ENCODE measurements around the gene WDR62.

GRCh38 chr19:36084231-36085009 lies 29.7 kb downstream of the WDR62 start:
- TF ChIP-seq, protein P1, sequence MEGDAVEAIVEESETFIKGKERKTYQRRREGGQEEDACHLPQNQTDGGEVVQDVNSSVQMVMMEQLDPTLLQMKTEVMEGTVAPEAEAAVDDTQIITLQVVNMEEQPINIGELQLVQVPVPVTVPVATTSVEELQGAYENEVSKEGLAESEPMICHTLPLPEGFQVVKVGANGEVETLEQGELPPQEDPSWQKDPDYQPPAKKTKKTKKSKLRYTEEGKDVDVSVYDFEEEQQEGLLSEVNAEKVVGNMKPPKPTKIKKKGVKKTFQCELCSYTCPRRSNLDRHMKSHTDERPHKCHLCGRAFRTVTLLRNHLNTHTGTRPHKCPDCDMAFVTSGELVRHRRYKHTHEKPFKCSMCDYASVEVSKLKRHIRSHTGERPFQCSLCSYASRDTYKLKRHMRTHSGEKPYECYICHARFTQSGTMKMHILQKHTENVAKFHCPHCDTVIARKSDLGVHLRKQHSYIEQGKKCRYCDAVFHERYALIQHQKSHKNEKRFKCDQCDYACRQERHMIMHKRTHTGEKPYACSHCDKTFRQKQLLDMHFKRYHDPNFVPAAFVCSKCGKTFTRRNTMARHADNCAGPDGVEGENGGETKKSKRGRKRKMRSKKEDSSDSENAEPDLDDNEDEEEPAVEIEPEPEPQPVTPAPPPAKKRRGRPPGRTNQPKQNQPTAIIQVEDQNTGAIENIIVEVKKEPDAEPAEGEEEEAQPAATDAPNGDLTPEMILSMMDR (IDR thresholded peaks at IDR 0.05), result no peak
- no peak for TF ChIP-seq POLR2A (IDR thresholded peaks at IDR 0.05)
